Measurements from ENCODE around the gene CHID1. TPM values are rescaled to one million over a fixed set of nuclear protein-coding genes. Genes with fewer than 3 reads are reported as not detected.

Gene CHID1
- total and polyA plus RNA-seq, 2 of the 8 experiments (the other 6 are each of a cell fraction or from before 2014, with no cell fraction given), result 81.2 to 88.5 TPM

DNA sequence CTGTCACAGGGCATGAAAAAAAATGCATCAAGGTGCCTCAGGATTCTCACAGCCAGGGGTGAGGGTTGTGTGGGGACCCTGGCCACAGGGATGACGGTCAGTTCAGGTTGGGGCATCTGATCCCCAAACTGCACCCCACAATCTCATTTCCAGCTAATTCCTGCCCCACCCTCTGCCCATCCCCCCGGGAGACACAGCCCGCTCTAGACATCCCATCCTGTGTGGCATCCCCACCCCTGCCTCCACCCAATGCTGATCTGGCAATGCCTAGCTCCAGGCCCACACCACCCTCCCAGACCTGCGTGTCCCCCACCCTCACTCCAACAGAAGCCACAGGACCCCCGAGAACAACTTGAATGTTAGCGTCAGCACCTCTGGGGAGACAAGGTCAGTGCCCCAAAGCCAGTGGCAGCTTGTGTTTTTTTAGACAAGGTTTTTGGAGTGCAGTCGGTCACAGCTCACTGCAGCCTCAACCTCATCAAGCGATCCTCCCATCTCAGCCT is 42.7 kb downstream of the CHID1 start:
- no peak overlapping the region for H2AFZ ChIP-seq (ENCODE audit: low read length)
- no peak overlapping the region for H4K5ac ChIP-seq (ENCODE audit: insufficient read length, low read depth, low read length)
- H3K9me3 ChIP-seq (ENCODE audit: insufficient read depth in 2 of 2, low read depth in 1 of 2, low read length in 1 of 2), result no peaks in the 10 kb centered on the region
- no peak overlapping the region for H3K56ac ChIP-seq (replicated peaks; ENCODE audit: insufficient read length, low read depth, low read length)
- H3K36me3 ChIP-seq (ENCODE audit: control insufficient read depth in 2 of 4, insufficient read depth in 4 of 4, low read length in 3 of 4), result peaks cover 0 to 4% (median 0%) of the 10 kb centered on the region in 4 experiments; a peak in 3 of 8 replicates
- H3K4ac ChIP-seq (replicated peaks; ENCODE audit: insufficient read length, low read depth, low read length), result no peak overlapping the region
- no peak overlapping the region for H2BK20ac ChIP-seq (ENCODE audit: low read length)
- no peak overlapping the region for H3K9ac ChIP-seq (replicated peaks in 1 of 4; ENCODE audit: extremely low read depth in 1 of 4, low read depth in 3 of 4, low read length in 3 of 4)
- no peak for FAIRE-seq
- ChIA-PET POLR2A (ENCODE audit: partially characterized antibody) (interaction anchor here (0.6 to 4.8 kb wide), 12 partner anchors 8 to 185 kb away, joined by 3 to 24 read pairs (median 4); no protein-coding TSS in a partner anchor), CTCF (ENCODE audit: partially characterized antibody) (interaction anchor here (0.9 to 6.3 kb wide), 11 partner anchors 9 to 183 kb away, joined by 3 to 35 read pairs (median 4); no protein-coding TSS in a partner anchor)
- no peak overlapping the region for H3K18ac ChIP-seq (ENCODE audit: extremely low read depth, low read length)
- H4K8ac ChIP-seq (ENCODE audit: extremely low read depth, insufficient read depth, low read length), result no peak overlapping the region
- no peak overlapping the region for H4K91ac ChIP-seq (replicated peaks; ENCODE audit: insufficient read length, low read length)
- no peaks in the 10 kb centered on the region for H3K79me1 ChIP-seq (ENCODE audit: low read depth, low read length)
- no peaks in the 10 kb centered on the region for H3K23me2 ChIP-seq (ENCODE audit: low read depth, low read length)
- no peak overlapping the region for H2BK12ac ChIP-seq (ENCODE audit: low read depth, low read length)
- no peak overlapping the region for H2BK15ac ChIP-seq (ENCODE audit: low read length)
- TF ChIP-seq BCL11A (IDR thresholded peaks at IDR 0.05; ENCODE audit: low read depth in 2 of 2, low read length in 2 of 2) (no peak), RBBP5 (IDR thresholded peaks at IDR 0.05; ENCODE audit: borderline replicate concordance, low read depth, low read length) (no peak), SIN3A (conservative IDR thresholded peaks at IDR 0.05 in 1 of 2, IDR thresholded peaks at IDR 0.05 in 1 of 2; ENCODE audit: low read depth in 1 of 2, low read length in 2 of 2) (no peak), POLR2AphosphoS5 (IDR thresholded peaks at IDR 0.05; ENCODE audit: low read depth, low read length) (peak; percentile 28; the same call in 1 of the 2 replicates), POLR2A (IDR thresholded peaks at IDR 0.05; ENCODE audit: control extremely low read depth in 1 of 2, low read depth in 2 of 2, low read length in 2 of 2) (peak in 1 of 2 experiments; percentile 45; a peak in 1 of 3 replicates)
- H3K4me1 ChIP-seq (replicated peaks in 1 of 4; ENCODE audit: control insufficient read depth in 3 of 4, insufficient read depth in 4 of 4, low read length in 3 of 4), result peaks cover 0 to 24% (median 18%) of the 10 kb centered on the region in 4 experiments; a peak in 6 of 7 replicates
- H3K23ac ChIP-seq (ENCODE audit: insufficient read length), result no peak overlapping the region
- peaks cover 13 to 32% of the 10 kb centered on the region in 2 experiments for H4K20me1 ChIP-seq (replicated peaks in 1 of 2; ENCODE audit: control insufficient read depth in 1 of 2, insufficient read depth in 2 of 2, low read length in 2 of 2)
- WGBS, 2 experiments (ENCODE audit: extremely low coverage in 1 of 2, insufficient coverage in 1 of 2, insufficient read length in 1 of 2, insufficient replicate concordance in 2 of 2, low coverage in 1 of 2, low lambda C conversion rate in 2 of 2, missing lambda C conversion rate in 1 of 2), result 86% methylated on average over 8 of the region's 8 CpGs; no CpG with 5 or more reads in 1 of the 2 experiments
- H3K4me2 ChIP-seq (ENCODE audit: insufficient read depth in 1 of 2, low read depth in 2 of 2, low read length in 2 of 2), result no peak overlapping the region
- no peak for DNase-seq (ENCODE audit: low read depth in 1 of 2, low spot score in 2 of 2)
- H2BK5ac ChIP-seq (ENCODE audit: low read depth, low read length), result no peak overlapping the region
- H3K27me3 ChIP-seq (replicated peaks in 1 of 4; ENCODE audit: control insufficient read depth in 3 of 4, extremely low read depth in 1 of 4, insufficient read depth in 3 of 4, low read length in 3 of 4), result no peaks in the 10 kb centered on the region
- no peak overlapping the region for H3K14ac ChIP-seq (ENCODE audit: insufficient read length)
- H2AK5ac ChIP-seq (ENCODE audit: low read depth, low read length), result no peak overlapping the region
- H3K79me2 ChIP-seq (ENCODE audit: control insufficient read depth in 1 of 2, insufficient read depth in 2 of 2, low read length in 2 of 2), result no peaks in the 10 kb centered on the region
- no peak overlapping the region for H2BK120ac ChIP-seq (replicated peaks; ENCODE audit: low read depth, low read length)
- H3K27ac ChIP-seq (ENCODE audit: low read depth, low read length), result no peak overlapping the region
- no peak overlapping the region for H3K4me3 ChIP-seq (ENCODE audit: extremely low read depth in 1 of 4, insufficient read depth in 2 of 4, low read depth in 3 of 4, low read length in 4 of 4)
